PC-3 (cell line): Measurements from ENCODE around the gene RSPO4. TPM values are rescaled to one million over a fixed set of nuclear protein-coding genes. Genes with fewer than 3 reads are reported as not detected.

Experiments used
- ATAC-seq: fragments of 200-7000 bp; cut with Tn5 transposase; 2 replicates; pipeline ENCODE4 v1.9.1; 2020; ENCODE audit warnings: mild to moderate bottlenecking, moderate library complexity
- BruUV-seq: library from RNA; stranded (reverse); fragments of 400-500 nt; replicated peaks from 2 replicates; lab custom pipeline; 2021; lab: Mats Ljungman, UMichigan
- CTCF ChIA-PET: fragments of 300-600 bp; sonication (Branson Sonifier 250); formaldehyde crosslinking; loops from one replicate; lab custom pipeline; 2022; ENCODE audit warnings: antibody characterized with exemption; lab: Charles Lee
- POLR2A ChIA-PET: fragments of 300-600 bp; sonication (Branson Sonifier 250); formaldehyde crosslinking; loops from one replicate; lab custom pipeline; 2022; ENCODE audit warnings: antibody characterized with exemption; ENCODE audit not compliant: unreplicated experiment; lab: Charles Lee
- DNase-seq: peaks from one replicate; pipeline ENCODE4 v3.0.0-alpha.2; 2015
- H2AFZ ChIP-seq: fragments of 300-600 bp; sonication (generic); 2 replicates; pipeline ENCODE4 v1.6.0; 2016; ENCODE audit warnings: antibody characterized with exemption, low read length
- H3F3A ChIP-seq: fragments of 300-600 bp; sonication (generic); one replicate; pipeline ENCODE4 v1.6.0; 2017; ENCODE audit warnings: antibody characterized with exemption, low read length, control low read depth, mild to moderate bottlenecking; ENCODE audit not compliant: unreplicated experiment
- H3K27ac ChIP-seq: fragments of 300-600 bp; sonication (generic); 2 replicates; pipeline ENCODE4 v1.5.1; 2016; ENCODE audit warnings: mild to moderate bottlenecking, low read length
- H3K27me3 ChIP-seq: fragments of 300-600 bp; sonication (generic); 2 replicates; pipeline ENCODE4 v1.6.1; 2016; ENCODE audit warnings: low read length, mixed read lengths
- H3K36me3 ChIP-seq: fragments of 300-600 bp; sonication (generic); 2 replicates; pipeline ENCODE4 v1.6.1; 2016; ENCODE audit warnings: low read depth, mixed run types, low read length, mixed read lengths
- H3K4me1 ChIP-seq: fragments of 300-600 bp; sonication (generic); 2 replicates; pipeline ENCODE4 v1.5.1; 2016; ENCODE audit warnings: low read length; ENCODE audit not compliant: insufficient read depth
- H3K4me2 ChIP-seq: fragments of 300-600 bp; sonication (generic); 2 replicates; pipeline ENCODE4 v1.6.0; 2016; ENCODE audit warnings: low read length
- H3K4me3 ChIP-seq: fragments of 300-600 bp; sonication (generic); 2 replicates; pipeline ENCODE4 v1.5.1; 2016; ENCODE audit warnings: mild to moderate bottlenecking, low read length, mixed read lengths
- H3K79me2 ChIP-seq: fragments of 300-600 bp; sonication (generic); 2 replicates; pipeline ENCODE4 v1.6.1; 2017; ENCODE audit warnings: low read length, mixed read lengths
- H3K9ac ChIP-seq: fragments of 300-600 bp; sonication (generic); 2 replicates; pipeline ENCODE4 v1.6.0; 2016; ENCODE audit warnings: mild to moderate bottlenecking, low read length
- H3K9me2 ChIP-seq: fragments of 300-600 bp; sonication (generic); replicated peaks from 2 replicates; pipeline ENCODE4 v1.6.1; 2016; ENCODE audit warnings: mixed run types, low read length, mixed read lengths
- H3K9me3 ChIP-seq: fragments of 300-600 bp; sonication (generic); 2 replicates; pipeline ENCODE4 v1.6.1; 2016; ENCODE audit warnings: low read length, mixed read lengths
- H4K20me1 ChIP-seq: fragments of 300-600 bp; sonication (generic); 2 replicates; pipeline ENCODE4 v1.6.1; 2016; ENCODE audit warnings: low read length, mixed read lengths
- CTCF ChIP-seq: fragments of 300-600 bp; sonication (generic); conservative IDR thresholded peaks from 2 replicates; pipeline ENCODE4 v1.5.1; 2017; ENCODE audit warnings: antibody characterized with exemption, low read depth, mild to moderate bottlenecking, low read length
- EZH2 ChIP-seq: fragments of 300-600 bp; sonication (generic); IDR thresholded peaks from one replicate; pipeline ENCODE4 v1.6.1; 2017; ENCODE audit warnings: antibody characterized with exemption, mild to moderate bottlenecking, low read length; ENCODE audit not compliant: unreplicated experiment
- EZH2phosphoT487 ChIP-seq: fragments of 300-600 bp; sonication (generic); IDR thresholded peaks from 2 replicates; pipeline ENCODE4 v1.6.1; 2018; ENCODE audit warnings: mild to moderate bottlenecking, antibody characterized with exemption, low read length, borderline replicate concordance
- intact Hi-C: fragments of 100-400 bp; cut with micrococcal nuclease; formaldehyde crosslinking; loops from 2 replicates; pipeline ENCODE4 v1.9.0; 2023
- total RNA-seq: library from RNA; depleted of rRNA; stranded (reverse); fragments of >200 nt; gene quantifications from 2 replicates; pipeline ENCODE4 v1.2.3, GENCODE V29; 2014; rRNA removed

RSPO4 gene
- total RNA-seq, 1 experiment from 2014 or later, result not detected

DNA sequence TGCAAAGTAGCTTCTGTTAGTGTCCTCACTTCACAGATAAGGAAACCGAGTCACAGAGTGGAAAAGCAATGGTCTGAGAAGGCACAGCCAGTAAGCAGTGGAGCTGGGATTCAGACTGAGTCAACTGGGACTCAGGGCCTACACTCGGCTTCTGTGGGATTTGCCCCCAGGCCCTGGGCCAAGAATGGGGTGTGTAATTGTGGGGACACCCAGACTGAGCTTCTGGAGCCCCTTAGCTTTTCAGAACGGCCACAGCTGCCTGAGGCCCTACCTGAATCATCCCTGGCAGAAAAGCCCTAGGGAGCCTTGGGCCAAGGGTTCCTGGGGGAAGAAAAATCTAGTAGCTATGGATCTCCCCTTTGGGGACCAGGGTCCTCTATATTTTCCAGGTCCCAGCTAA is 92.5 kb downstream of the RSPO4 start:
- Histone ChIP-seq H3F3A (no peaks in the 10 kb centered on the region), H3K9me3 (no peaks in the 10 kb centered on the region), H3K79me2 (no peaks in the 10 kb centered on the region), H3K4me2 (no peak overlapping the region), H3K36me3 (no peaks in the 10 kb centered on the region), H3K9me2 (no peaks in the 10 kb centered on the region), H3K4me1 (no peaks in the 10 kb centered on the region), H3K9ac (no peak overlapping the region), H2AFZ (no peak overlapping the region), H3K4me3 (no peak overlapping the region), H4K20me1 (no peaks in the 10 kb centered on the region), H3K27me3 (peaks cover 37% of the 10 kb centered on the region), H3K27ac (no peak overlapping the region)
- no TSS peak for BruUV-seq
- ChIA-PET CTCF (no interaction called here), POLR2A (no interaction called here)
- no peak for TF ChIP-seq EZH2
- TF ChIP-seq CTCF, result no peak
- no peak for TF ChIP-seq EZH2phosphoT487
- DNase-seq, result no peak
- intact Hi-C loops, result no loop called here
- ATAC-seq, result no peak

Other genes starting within 250 kb of the RSPO4 start
- 4.2 and 5.9 TPM in 2 replicates for gene SLC52A3, start 233.8 kb downstream of the RSPO4 start, total RNA-seq
- gene FAM110A, start 168.6 kb downstream of the RSPO4 start, total RNA-seq, result 23.0 and 28.4 TPM in 2 replicates
- gene ANGPT4, start 86.0 kb downstream of the RSPO4 start, total RNA-seq, result not detected in 2 replicates
- gene PSMF1, start 116.3 kb upstream of the RSPO4 start, total RNA-seq, result 60.8 and 82.1 TPM in 2 replicates
- gene TMEM74B, start 182.7 kb upstream of the RSPO4 start, total RNA-seq, result 6.3 and 18.4 TPM in 2 replicates
- not detected in 2 replicates for gene C20orf202, start 201.1 kb upstream of the RSPO4 start, total RNA-seq
- gene RAD21L1, start 223.7 kb upstream of the RSPO4 start, total RNA-seq, result 0.11 and 0.58 TPM in 2 replicates